WTC11 (cell line): Measurements from ENCODE around the gene PGAP6.

ENCODE experiments used
- ESRRA ChIP-seq: sonication (generic); formaldehyde crosslinking; IDR thresholded peaks from 2 replicates; pipeline ENCODE4 v1.8.1; 2022; ENCODE audit warnings: mild to moderate bottlenecking, missing genetic modification reagents, borderline replicate concordance
- GTF2I ChIP-seq: fragments of 250-450 bp; sonication (Bioruptor Pico); conservative IDR thresholded peaks from 2 replicates; pipeline ENCODE4 v1.4.0; 2021; ENCODE audit warnings: mild to moderate bottlenecking
- IRF2 ChIP-seq: sonication (generic); formaldehyde crosslinking; IDR thresholded peaks from 2 replicates; pipeline ENCODE4 v1.8.0; 2022; ENCODE audit warnings: low read depth, missing genetic modification reagents, borderline replicate concordance
- JUN ChIP-seq: sonication (generic); formaldehyde crosslinking; IDR thresholded peaks from 2 replicates; pipeline ENCODE4 v1.8.0; 2023; ENCODE audit warnings: mild to moderate bottlenecking, missing genetic modification reagents
- PRRX2 ChIP-seq: fragments of 250-450 bp; sonication (Bioruptor Pico); IDR thresholded peaks from 2 replicates; pipeline ENCODE4 v1.8.0; 2021; ENCODE audit warnings: mild to moderate bottlenecking
- ZNF138 ChIP-seq: sonication (generic); formaldehyde crosslinking; conservative IDR thresholded peaks from 2 replicates; pipeline ENCODE4 v1.8.1; 2022; ENCODE audit warnings: mild to moderate bottlenecking, moderate library complexity, missing genetic modification reagents
- TF ChIP-seq, protein P1 (sequence below): fragments of 200-600 bp; IDR thresholded peaks from 2 replicates; pipeline ENCODE4 v1.8.0; 2022; ENCODE audit warnings: antibody characterized with exemption
- TF ChIP-seq, protein P2 (sequence below): fragments of 250-450 bp; sonication (Bioruptor Pico); IDR thresholded peaks from 2 replicates; pipeline ENCODE4 v1.9.0; 2021; ENCODE audit warnings: mild to moderate bottlenecking
- TF ChIP-seq, protein P3 (sequence below): sonication (generic); formaldehyde crosslinking; conservative IDR thresholded peaks from 2 replicates; pipeline ENCODE4 v1.8.1; 2022; ENCODE audit warnings: mild to moderate bottlenecking, missing genetic modification reagents

DNA sequence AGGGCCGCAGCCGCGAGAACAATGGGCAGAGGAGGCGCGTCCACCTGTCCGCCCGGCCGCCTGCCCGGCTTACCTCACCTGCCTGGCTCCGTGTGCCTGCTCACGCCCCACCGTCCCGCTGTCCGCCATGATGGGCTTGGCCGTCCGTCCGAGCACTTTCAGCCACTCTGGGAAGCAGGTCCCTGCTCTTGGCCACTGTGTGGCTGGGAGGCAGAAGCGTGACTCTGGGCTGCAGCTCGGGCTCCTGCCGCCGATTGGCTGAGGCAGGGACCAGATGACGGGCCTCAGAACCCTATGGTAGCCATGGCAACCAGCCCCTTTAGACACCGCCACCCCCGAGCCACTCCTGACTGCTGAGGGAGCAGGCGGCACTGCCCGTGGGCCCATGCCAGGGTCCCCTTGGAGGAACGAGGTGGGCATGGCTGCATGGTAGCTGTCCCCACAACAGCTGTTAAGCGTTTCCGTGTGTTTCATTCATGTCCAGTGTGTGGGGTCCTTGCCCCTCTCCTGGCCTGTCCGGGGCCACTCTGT is 20.4 kb downstream of the PGAP6 start:
- TF ChIP-seq, protein P1, sequence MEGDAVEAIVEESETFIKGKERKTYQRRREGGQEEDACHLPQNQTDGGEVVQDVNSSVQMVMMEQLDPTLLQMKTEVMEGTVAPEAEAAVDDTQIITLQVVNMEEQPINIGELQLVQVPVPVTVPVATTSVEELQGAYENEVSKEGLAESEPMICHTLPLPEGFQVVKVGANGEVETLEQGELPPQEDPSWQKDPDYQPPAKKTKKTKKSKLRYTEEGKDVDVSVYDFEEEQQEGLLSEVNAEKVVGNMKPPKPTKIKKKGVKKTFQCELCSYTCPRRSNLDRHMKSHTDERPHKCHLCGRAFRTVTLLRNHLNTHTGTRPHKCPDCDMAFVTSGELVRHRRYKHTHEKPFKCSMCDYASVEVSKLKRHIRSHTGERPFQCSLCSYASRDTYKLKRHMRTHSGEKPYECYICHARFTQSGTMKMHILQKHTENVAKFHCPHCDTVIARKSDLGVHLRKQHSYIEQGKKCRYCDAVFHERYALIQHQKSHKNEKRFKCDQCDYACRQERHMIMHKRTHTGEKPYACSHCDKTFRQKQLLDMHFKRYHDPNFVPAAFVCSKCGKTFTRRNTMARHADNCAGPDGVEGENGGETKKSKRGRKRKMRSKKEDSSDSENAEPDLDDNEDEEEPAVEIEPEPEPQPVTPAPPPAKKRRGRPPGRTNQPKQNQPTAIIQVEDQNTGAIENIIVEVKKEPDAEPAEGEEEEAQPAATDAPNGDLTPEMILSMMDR, result no peak
- TF ChIP-seq ESRRA (CRISPR knock-in tag) (no peak), PRRX2 (CRISPR knock-in tag) (no peak), IRF2 (no peak), JUN (no peak), ZNF138 (CRISPR knock-in tag) (no peak), GTF2I (CRISPR knock-in tag) (no peak)
- TF ChIP-seq, protein P2, sequence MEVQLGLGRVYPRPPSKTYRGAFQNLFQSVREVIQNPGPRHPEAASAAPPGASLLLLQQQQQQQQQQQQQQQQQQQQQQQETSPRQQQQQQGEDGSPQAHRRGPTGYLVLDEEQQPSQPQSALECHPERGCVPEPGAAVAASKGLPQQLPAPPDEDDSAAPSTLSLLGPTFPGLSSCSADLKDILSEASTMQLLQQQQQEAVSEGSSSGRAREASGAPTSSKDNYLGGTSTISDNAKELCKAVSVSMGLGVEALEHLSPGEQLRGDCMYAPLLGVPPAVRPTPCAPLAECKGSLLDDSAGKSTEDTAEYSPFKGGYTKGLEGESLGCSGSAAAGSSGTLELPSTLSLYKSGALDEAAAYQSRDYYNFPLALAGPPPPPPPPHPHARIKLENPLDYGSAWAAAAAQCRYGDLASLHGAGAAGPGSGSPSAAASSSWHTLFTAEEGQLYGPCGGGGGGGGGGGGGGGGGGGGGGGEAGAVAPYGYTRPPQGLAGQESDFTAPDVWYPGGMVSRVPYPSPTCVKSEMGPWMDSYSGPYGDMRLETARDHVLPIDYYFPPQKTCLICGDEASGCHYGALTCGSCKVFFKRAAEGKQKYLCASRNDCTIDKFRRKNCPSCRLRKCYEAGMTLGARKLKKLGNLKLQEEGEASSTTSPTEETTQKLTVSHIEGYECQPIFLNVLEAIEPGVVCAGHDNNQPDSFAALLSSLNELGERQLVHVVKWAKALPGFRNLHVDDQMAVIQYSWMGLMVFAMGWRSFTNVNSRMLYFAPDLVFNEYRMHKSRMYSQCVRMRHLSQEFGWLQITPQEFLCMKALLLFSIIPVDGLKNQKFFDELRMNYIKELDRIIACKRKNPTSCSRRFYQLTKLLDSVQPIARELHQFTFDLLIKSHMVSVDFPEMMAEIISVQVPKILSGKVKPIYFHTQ (CRISPR knock-in tag), result no peak
- TF ChIP-seq, protein P3, sequence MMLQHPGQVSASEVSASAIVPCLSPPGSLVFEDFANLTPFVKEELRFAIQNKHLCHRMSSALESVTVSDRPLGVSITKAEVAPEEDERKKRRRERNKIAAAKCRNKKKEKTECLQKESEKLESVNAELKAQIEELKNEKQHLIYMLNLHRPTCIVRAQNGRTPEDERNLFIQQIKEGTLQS (CRISPR knock-in tag), result no peak
